IPS-15b (cell line): Measurements from ENCODE around the gene KRT17.
"Not testable (repeated sequence)": the region's sequence is repeated elsewhere in the genome, so short reads cannot be mapped to it uniquely, and the experiment has no call there.

Experiments used
- H3K27me3 ChIP-seq: one replicate; pipeline ENCODE4 v1.6.1; 2013; ENCODE audit warnings: low read length; ENCODE audit not compliant: control insufficient read depth, insufficient read depth
- H3K36me3 ChIP-seq: one replicate; pipeline ENCODE4 v1.6.1; 2013; ENCODE audit warnings: low read length; ENCODE audit not compliant: control insufficient read depth, insufficient read depth
- H3K4me1 ChIP-seq: one replicate; pipeline ENCODE4 v1.6.1; 2013; ENCODE audit warnings: mild to moderate bottlenecking, low read length; ENCODE audit not compliant: control insufficient read depth, insufficient read depth
- H3K4me3 ChIP-seq: one replicate; pipeline ENCODE4 v1.5.1; 2013; ENCODE audit warnings: low read depth, low read length
- H3K9ac ChIP-seq: one replicate; pipeline ENCODE4 v1.6.1; 2013; ENCODE audit warnings: low read depth, mild to moderate bottlenecking, low read length
- H3K9me3 ChIP-seq: one replicate; pipeline ENCODE4 v1.6.1; 2013; ENCODE audit warnings: mild to moderate bottlenecking, low read length; ENCODE audit not compliant: control insufficient read depth, insufficient read depth

The KRT17 gene

GRCh38 chr17:41651625-41652460, 27.5 kb upstream of the KRT17 start:
- no peaks in the 10 kb centered on the region for H3K4me1 ChIP-seq
- no peak overlapping the region for H3K4me3 ChIP-seq
- H3K36me3 ChIP-seq = no peaks in the 10 kb centered on the region
- no peaks in the 10 kb centered on the region for H3K27me3 ChIP-seq
- H3K9ac ChIP-seq = no peak overlapping the region
- no peaks in the 10 kb centered on the region for H3K9me3 ChIP-seq

- Histone ChIP-seq H3K9me3 (no peaks in the 10 kb centered on the region), H3K4me1 (no peaks in the 10 kb centered on the region), H3K27me3 (no peaks in the 10 kb centered on the region), H3K4me3 (no peak overlapping the region), H3K9ac (no peak overlapping the region), H3K36me3 (no peaks in the 10 kb centered on the region)
These were observed 26.6 kb upstream of the KRT17 start for GRCh38 chr17:41650794-41651624.

GRCh38 chr17:41649923-41650519, 25.6 kb upstream of the KRT17 start:
- Histone ChIP-seq H3K4me1 (no peaks in the 10 kb centered on the region), H3K9me3 (no peaks in the 10 kb centered on the region), H3K9ac (no peak overlapping the region), H3K27me3 (no peaks in the 10 kb centered on the region), H3K36me3 (no peaks in the 10 kb centered on the region), H3K4me3 (no peak overlapping the region)

GRCh38 chr17:41648411-41649195, 24.2 kb upstream of the KRT17 start:
- H3K4me3 ChIP-seq = peak overlapping the region; percentile 61
- no peaks in the 10 kb centered on the region for H3K36me3 ChIP-seq
- no peaks in the 10 kb centered on the region for H3K4me1 ChIP-seq
- H3K27me3 ChIP-seq = no peaks in the 10 kb centered on the region
- H3K9ac ChIP-seq = peak overlapping the region; percentile 24
- no peaks in the 10 kb centered on the region for H3K9me3 ChIP-seq

GRCh38 chr17:41647940-41648410, 23.6 kb upstream of the KRT17 start:
- H3K27me3 ChIP-seq = no peaks in the 10 kb centered on the region
- no peaks in the 10 kb centered on the region for H3K4me1 ChIP-seq
- peak overlapping the region; percentile 24 for H3K9ac ChIP-seq
- no peaks in the 10 kb centered on the region for H3K36me3 ChIP-seq
- no peaks in the 10 kb centered on the region for H3K9me3 ChIP-seq
- peak overlapping the region; percentile 61 for H3K4me3 ChIP-seq

GRCh38 chr17:41647038-41647813, 22.9 kb upstream of the KRT17 start:
- Histone ChIP-seq H3K4me1 (no peaks in the 10 kb centered on the region), H3K4me3 (no peak overlapping the region), H3K36me3 (no peaks in the 10 kb centered on the region), H3K9me3 (no peaks in the 10 kb centered on the region), H3K27me3 (no peaks in the 10 kb centered on the region), H3K9ac (no peak overlapping the region)

GRCh38 chr17:41642252-41643156, 18.1 kb upstream of the KRT17 start:
- H3K9ac ChIP-seq = no peak overlapping the region
- no peaks in the 10 kb centered on the region for H3K36me3 ChIP-seq
- no peaks in the 10 kb centered on the region for H3K9me3 ChIP-seq
- H3K27me3 ChIP-seq = no peaks in the 10 kb centered on the region
- H3K4me1 ChIP-seq = no peaks in the 10 kb centered on the region
- H3K4me3 ChIP-seq = no peak overlapping the region

GRCh38 chr17:41640596-41640995, 16.2 kb upstream of the KRT17 start:
- not testable (repeated sequence) for H3K9me3 ChIP-seq, H3K9ac ChIP-seq, H3K4me3 ChIP-seq, H3K36me3 ChIP-seq, H3K27me3 ChIP-seq, H3K4me1 ChIP-seq

GRCh38 chr17:41639492-41640473, 15.4 kb upstream of the KRT17 start:
- Histone ChIP-seq H3K27me3 (no peaks in the 10 kb centered on the region), H3K4me3 (no peak overlapping the region), H3K9ac (no peak overlapping the region), H3K9me3 (no peaks in the 10 kb centered on the region), H3K36me3 (no peaks in the 10 kb centered on the region), H3K4me1 (no peaks in the 10 kb centered on the region)
